ENCODE data around the gene LAMA5. TPM values are rescaled to one million over a fixed set of nuclear protein-coding genes. Genes with fewer than 3 reads are reported as not detected.

LAMA5 gene
- total RNA-seq, 1 donor from 2014 or later: 150 TPM

DNA sequence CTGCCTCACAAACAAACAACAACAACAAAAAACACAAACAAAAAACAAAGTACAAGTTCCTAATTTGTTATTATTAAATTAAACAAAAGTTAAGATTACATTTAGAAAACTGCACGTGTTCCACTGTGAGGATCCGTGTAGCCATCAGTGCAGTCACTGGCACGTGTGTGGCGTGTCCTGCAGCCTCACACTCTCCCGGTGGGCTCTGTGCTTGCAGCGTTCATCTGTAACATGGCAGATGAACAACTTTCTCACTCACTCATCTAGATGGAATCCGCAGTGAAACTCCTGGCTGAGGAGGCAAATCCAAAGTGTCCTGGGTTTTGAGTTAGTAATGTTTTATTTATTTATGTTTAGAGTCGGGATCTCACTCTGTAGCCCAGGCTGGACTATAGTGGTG, 77.2 kb downstream of the LAMA5 start:
- H3K9me3 ChIP-seq: no peaks in the 10 kb centered on the region
- intact Hi-C loops (cut with DNase I): no loop called here
- no peaks in the 10 kb centered on the region for H3K4me1 ChIP-seq
- H3K27me3 ChIP-seq: no peaks in the 10 kb centered on the region
- H3K4me3 ChIP-seq: no peak overlapping the region
- TF ChIP-seq POLR2AphosphoS5 (IDR thresholded peaks at IDR 0.05; ENCODE audit: insufficient read depth in 1 of 2, low read depth in 1 of 2): no peak
- TF ChIP-seq CTCF (IDR thresholded peaks at IDR 0.05): no peak
- TF ChIP-seq POLR2A (IDR thresholded peaks at IDR 0.05): no peak
- no peak overlapping the region for H3K27ac ChIP-seq
- DNase-seq (ENCODE audit: extremely low spot score in 2 of 2): no peak
- peaks cover 0 to 60% of the 10 kb centered on the region in 2 donors for H3K36me3 ChIP-seq

- Histone ChIP-seq H3K9me3 (no peaks in the 10 kb centered on the region), H3K4me1 (no peaks in the 10 kb centered on the region), H3K36me3 (peaks cover 0 to 57% of the 10 kb centered on the region in 2 donors), H3K27me3 (no peaks in the 10 kb centered on the region), H3K4me3 (no peak overlapping the region), H3K27ac (no peak overlapping the region)
- intact Hi-C loops (cut with DNase I): no loop called here
- DNase-seq (ENCODE audit: extremely low spot score in 2 of 2): no peak
- TF ChIP-seq POLR2A (IDR thresholded peaks at IDR 0.05) (no peak), CTCF (IDR thresholded peaks at IDR 0.05) (no peak), POLR2AphosphoS5 (IDR thresholded peaks at IDR 0.05; ENCODE audit: insufficient read depth in 1 of 2, low read depth in 1 of 2) (no peak)
Measured at GRCh38 chr20:62289131-62289530, 78.0 kb downstream of the LAMA5 start.

DNA sequence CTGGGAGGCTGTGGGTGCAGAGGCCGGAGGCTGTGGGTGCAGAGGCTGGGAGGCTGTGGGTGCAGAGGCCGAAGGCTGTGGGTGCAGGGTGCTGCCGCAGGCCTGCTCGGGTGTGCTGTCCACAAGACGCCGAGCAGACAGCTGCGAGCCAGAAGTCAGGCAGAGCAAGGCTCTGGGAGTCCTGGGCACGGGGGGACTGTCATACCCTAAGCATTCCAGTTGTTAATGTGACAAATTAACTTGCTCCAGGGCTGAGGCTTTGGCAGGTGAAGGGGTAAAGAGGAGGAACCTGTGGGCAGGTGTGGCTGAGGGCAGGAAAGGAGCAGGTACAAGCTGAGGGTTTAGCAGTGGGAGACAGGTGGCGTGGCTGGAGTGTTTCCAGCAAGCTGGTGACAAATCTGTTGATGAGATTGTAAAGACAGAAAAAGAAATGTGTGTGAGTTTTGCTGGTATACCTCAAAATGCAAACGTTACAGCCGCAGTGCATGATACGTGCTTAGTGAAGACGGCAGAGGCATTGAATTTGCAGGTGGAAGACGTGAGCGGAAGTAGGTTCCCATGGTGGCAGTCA, 78.5 kb downstream of the LAMA5 start:
- H3K27me3 ChIP-seq: no peaks in the 10 kb centered on the region
- H3K27ac ChIP-seq: no peak overlapping the region
- peaks cover 0 to 56% of the 10 kb centered on the region in 2 donors for H3K36me3 ChIP-seq
- no peak overlapping the region for H3K4me3 ChIP-seq
- TF ChIP-seq POLR2AphosphoS5 (IDR thresholded peaks at IDR 0.05; ENCODE audit: insufficient read depth in 1 of 2, low read depth in 1 of 2): no peak
- no peak for TF ChIP-seq CTCF (IDR thresholded peaks at IDR 0.05)
- no peak for TF ChIP-seq POLR2A (IDR thresholded peaks at IDR 0.05)
- H3K9me3 ChIP-seq: no peaks in the 10 kb centered on the region
- H3K4me1 ChIP-seq: no peaks in the 10 kb centered on the region
- DNase-seq (ENCODE audit: extremely low spot score in 2 of 2): no peak
- intact Hi-C loops (cut with DNase I): no loop called here

- Histone ChIP-seq H3K36me3 (peaks cover 0 to 51% of the 10 kb centered on the region in 2 donors), H3K27ac (no peak overlapping the region)
Measured at GRCh38 chr20:62287759-62288534, 79.2 kb downstream of the LAMA5 start.

More at GRCh38 chr20:62287759-62288534, 79.2 kb downstream of the LAMA5 start:
- DNase-seq (ENCODE audit: extremely low spot score in 2 of 2): no peak
- Histone ChIP-seq H3K27me3 (no peaks in the 10 kb centered on the region), H3K9me3 (no peaks in the 10 kb centered on the region), H3K4me1 (no peaks in the 10 kb centered on the region), H3K4me3 (no peak overlapping the region)
- intact Hi-C loops (cut with DNase I): no loop called here
- TF ChIP-seq CTCF (IDR thresholded peaks at IDR 0.05) (no peak), POLR2AphosphoS5 (IDR thresholded peaks at IDR 0.05; ENCODE audit: insufficient read depth in 1 of 2, low read depth in 1 of 2) (no peak), POLR2A (IDR thresholded peaks at IDR 0.05) (no peak)

Data from vagina (tissue), 2 donors.